Measurements from ENCODE around the gene COL20A1. TPM values are rescaled to one million over a fixed set of nuclear protein-coding genes. Genes with fewer than 3 reads are reported as not detected.

Gene COL20A1
- total RNA-seq (1 to 10 TPM in 2 of 7 donors, under 1 TPM in 3, not detected in 2; 0.23 to 2.1 (median 0.77) TPM), polyA plus RNA-seq (under 1 TPM; 0.12 to 0.77 (median 0.43) TPM)
- long read RNA-seq, donor 1, partial matches to known transcripts: 0 of 1 reads
- long read RNA-seq, donor 1, other reads (novel, unspliced or antisense): 0 of 1 reads
- long read RNA-seq, donor 2: 0 reads

DNA sequence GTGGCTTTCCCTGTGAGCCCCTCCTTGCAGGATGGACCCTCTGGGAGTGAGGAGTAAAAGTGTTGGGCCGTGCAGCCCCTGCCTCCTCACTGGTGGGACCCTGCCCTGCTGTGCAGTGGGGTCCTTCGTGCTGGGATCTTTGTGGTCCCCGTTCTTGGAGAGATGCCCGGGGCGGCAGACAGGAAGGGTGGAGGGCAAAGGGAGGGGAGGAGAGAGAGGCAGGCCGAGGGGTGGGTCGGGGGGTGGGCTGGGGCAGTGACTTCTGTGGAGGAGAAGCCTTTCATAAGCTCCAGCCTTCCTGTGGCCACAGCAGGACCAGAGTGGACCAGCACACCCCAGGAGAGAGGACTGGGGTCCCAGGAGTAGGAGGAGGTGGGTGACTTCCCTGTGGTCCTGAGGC, at the start of gene COL20A1:
TSS of gene COL20A1 (plus strand) at position 283 of the 400 bp plus-strand sequence. CDS start 1,922 bp downstream, outside the sequence.
- H3K27me3 ChIP-seq (replicated peaks in 1 of 7): peaks cover 0 to 56% (median 38%) of the 10 kb centered on the region in 7 donors
- no peak for TF ChIP-seq POLR2AphosphoS5 (IDR thresholded peaks at IDR 0.05)
- TF ChIP-seq, protein P1, sequence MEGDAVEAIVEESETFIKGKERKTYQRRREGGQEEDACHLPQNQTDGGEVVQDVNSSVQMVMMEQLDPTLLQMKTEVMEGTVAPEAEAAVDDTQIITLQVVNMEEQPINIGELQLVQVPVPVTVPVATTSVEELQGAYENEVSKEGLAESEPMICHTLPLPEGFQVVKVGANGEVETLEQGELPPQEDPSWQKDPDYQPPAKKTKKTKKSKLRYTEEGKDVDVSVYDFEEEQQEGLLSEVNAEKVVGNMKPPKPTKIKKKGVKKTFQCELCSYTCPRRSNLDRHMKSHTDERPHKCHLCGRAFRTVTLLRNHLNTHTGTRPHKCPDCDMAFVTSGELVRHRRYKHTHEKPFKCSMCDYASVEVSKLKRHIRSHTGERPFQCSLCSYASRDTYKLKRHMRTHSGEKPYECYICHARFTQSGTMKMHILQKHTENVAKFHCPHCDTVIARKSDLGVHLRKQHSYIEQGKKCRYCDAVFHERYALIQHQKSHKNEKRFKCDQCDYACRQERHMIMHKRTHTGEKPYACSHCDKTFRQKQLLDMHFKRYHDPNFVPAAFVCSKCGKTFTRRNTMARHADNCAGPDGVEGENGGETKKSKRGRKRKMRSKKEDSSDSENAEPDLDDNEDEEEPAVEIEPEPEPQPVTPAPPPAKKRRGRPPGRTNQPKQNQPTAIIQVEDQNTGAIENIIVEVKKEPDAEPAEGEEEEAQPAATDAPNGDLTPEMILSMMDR (IDR thresholded peaks at IDR 0.05 in 8 of 11, conservative IDR thresholded peaks at IDR 0.05 in 3 of 11): no peak
- TF ChIP-seq POLR2A (IDR thresholded peaks at IDR 0.05): no peak
- H3K27ac ChIP-seq: no peak within 1 kb of the TSS
- no peak for DNase-seq
- no peak within 1 kb of the TSS for H3K4me3 ChIP-seq
- peaks cover 0 to 19% (median 16%) of the 10 kb centered on the region in 6 donors for H3K36me3 ChIP-seq
- no peaks in the 10 kb centered on the region for H3K9me3 ChIP-seq
- intact Hi-C loops (cut with DNase I; ENCODE audit: low total_unique reads): no loop called here
- 14 to 32% (median 17%) methylated on average over 5 to 7 of the region's 7 CpGs for WGBS, 5 donors
- peaks cover 0 to 27% (median 16%) of the 10 kb centered on the region in 6 donors for H3K4me1 ChIP-seq

DNA sequence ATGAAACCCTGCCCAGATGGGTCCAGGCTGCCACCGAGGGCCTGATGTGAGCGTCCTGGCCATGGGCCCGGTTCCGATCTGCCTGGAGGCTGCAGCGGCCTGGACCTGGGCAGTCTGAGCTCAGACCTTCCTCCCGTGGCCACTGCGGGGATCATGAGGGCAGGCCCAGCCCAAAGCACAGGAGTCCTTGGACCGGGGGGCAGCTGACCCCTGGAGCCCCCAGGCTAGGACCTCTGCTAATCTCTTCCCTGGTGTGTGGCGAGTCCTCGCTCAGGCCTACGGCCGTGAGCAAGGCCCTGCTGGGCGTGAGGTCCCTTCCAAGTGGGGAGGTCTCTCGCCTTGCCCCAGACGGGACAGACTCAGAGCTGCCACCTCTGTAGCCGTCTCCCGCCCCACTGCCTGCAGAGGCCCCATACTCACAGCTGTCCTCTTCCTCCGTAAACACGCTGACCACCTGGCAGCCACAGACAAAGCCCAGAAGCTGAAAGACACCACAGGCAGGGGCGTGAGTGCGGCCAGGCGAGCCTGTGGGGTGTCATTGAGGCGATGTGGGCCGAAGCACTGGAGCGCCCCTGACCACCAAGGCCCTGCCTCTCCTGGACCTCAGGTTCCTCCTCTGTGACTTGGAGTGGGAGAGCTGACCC, 49.3 kb upstream of the COL20A1 start:
- DNase-seq: no peak
- H3K4me1 ChIP-seq: peaks cover 0 to 40% (median 11%) of the 10 kb centered on the region in 6 donors
- peaks cover 0 to 60% (median 26%) of the 10 kb centered on the region in 7 donors for H3K27me3 ChIP-seq (replicated peaks in 1 of 7)
- TF ChIP-seq POLR2A (IDR thresholded peaks at IDR 0.05) (no peak), POLR2AphosphoS5 (IDR thresholded peaks at IDR 0.05) (no peak)
- TF ChIP-seq, protein P1 (IDR thresholded peaks at IDR 0.05 in 8 of 11, conservative IDR thresholded peaks at IDR 0.05 in 3 of 11): no peak
- H3K9me3 ChIP-seq: no peaks in the 10 kb centered on the region
- WGBS, 5 donors: 84 to 89% (median 87%) methylated on average over 17 to 25 of the region's 25 CpGs
- intact Hi-C loops (cut with DNase I; ENCODE audit: low total_unique reads): no loop called here
- H3K27ac ChIP-seq: no peak overlapping the region
- no peak overlapping the region for H3K4me3 ChIP-seq
- H3K36me3 ChIP-seq: no peaks in the 10 kb centered on the region

DNA sequence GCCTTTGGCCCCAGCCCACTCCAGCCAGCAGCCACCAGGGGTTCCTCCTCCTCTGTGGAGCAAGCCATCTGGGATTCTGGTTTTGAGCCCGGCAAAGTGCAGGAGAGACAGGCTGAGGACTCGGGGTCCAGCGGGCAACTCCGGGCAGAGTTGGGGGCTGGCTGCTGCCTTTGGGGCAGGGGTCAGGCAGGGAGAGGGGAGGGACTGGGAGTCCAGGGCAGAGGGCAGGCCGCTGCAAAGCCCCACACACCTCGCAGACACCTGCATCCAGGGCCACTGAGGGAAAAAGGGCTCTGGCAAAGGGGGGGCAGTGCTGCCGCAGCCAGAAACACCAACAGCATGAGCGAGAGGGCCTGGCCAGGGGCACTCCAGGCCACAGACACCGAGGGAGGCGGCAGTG, 48.5 kb upstream of the COL20A1 start:
- 82 to 91% (median 89%) methylated on average over 7 to 10 of the region's 10 CpGs for WGBS, 5 donors
- TF ChIP-seq POLR2AphosphoS5 (IDR thresholded peaks at IDR 0.05) (no peak), POLR2A (IDR thresholded peaks at IDR 0.05) (no peak)
- TF ChIP-seq, protein P1 (IDR thresholded peaks at IDR 0.05 in 8 of 11, conservative IDR thresholded peaks at IDR 0.05 in 3 of 11): no peak
- DNase-seq: no peak
- H3K36me3 ChIP-seq: no peaks in the 10 kb centered on the region
- H3K27ac ChIP-seq: no peak overlapping the region
- H3K27me3 ChIP-seq (replicated peaks in 1 of 7): peaks cover 0 to 67% (median 33%) of the 10 kb centered on the region in 7 donors
- intact Hi-C loops (cut with DNase I; ENCODE audit: low total_unique reads): no loop called here
- H3K9me3 ChIP-seq: no peaks in the 10 kb centered on the region
- peaks cover 0 to 33% (median 8%) of the 10 kb centered on the region in 6 donors for H3K4me1 ChIP-seq
- H3K4me3 ChIP-seq: no peak overlapping the region

Measured in spleen (tissue), 13 donors.